ENCODE results near the gene ACAP3.

The ACAP3 gene

GRCh38 chr1:1307923-1308755 lies at the start of gene ACAP3, which contains the start of gene PUSL1:
TSS of gene ACAP3 (minus strand) at chr1:1307930. CDS start at chr1:1307815, 115 bp downstream.
TSS of gene PUSL1 (plus strand) at chr1:1308597. CDS start at chr1:1308644, 47 bp downstream.
- peak; percentile 90 for DNase-seq

- no peak for DNase-seq
Measured at GRCh38 chr1:1356796-1357401, 49.2 kb upstream of the ACAP3 start.

GRCh38 chr1:1356166-1356795 lies 48.6 kb upstream of the ACAP3 start:
- DNase-seq, result no peak

- DNase-seq, result no peak
Measured at GRCh38 chr1:1355416-1355815, 47.7 kb upstream of the ACAP3 start.

GRCh38 chr1:1354271-1355247 lies 46.8 kb upstream of the ACAP3 start:
- no peak for DNase-seq

GRCh38 chr1:1353389-1354151 lies 45.8 kb upstream of the ACAP3 start:
- no peak for DNase-seq

- no peak for DNase-seq
Measured at GRCh38 chr1:1352786-1353388, 45.2 kb upstream of the ACAP3 start.

GRCh38 chr1:1351511-1352427 lies 44.0 kb upstream of the ACAP3 start:
- DNase-seq, result no peak

- DNase-seq, result peak; percentile 80
Measured at GRCh38 chr1:1349256-1350012, 41.7 kb upstream of the ACAP3 start, which contains the start of gene DVL1. TSS of gene DVL1 (minus strand) at chr1:1349418. CDS start at chr1:1349065, 353 bp downstream.

- no peak for DNase-seq
Measured at GRCh38 chr1:1348420-1349255, 40.9 kb upstream of the ACAP3 start.

GRCh38 chr1:1347663-1348419 lies 40.1 kb upstream of the ACAP3 start:
- no peak for DNase-seq

- DNase-seq, result no peak
Measured at GRCh38 chr1:1347026-1347595, 39.4 kb upstream of the ACAP3 start.

GRCh38 chr1:1346501-1346890 lies 38.8 kb upstream of the ACAP3 start:
- no peak for DNase-seq

GRCh38 chr1:1345860-1346500 lies 38.2 kb upstream of the ACAP3 start:
- DNase-seq, result no peak

GRCh38 chr1:1345384-1345783 lies 37.7 kb upstream of the ACAP3 start:
- no peak for DNase-seq

- no peak for DNase-seq
Measured at GRCh38 chr1:1344655-1345361, 37.1 kb upstream of the ACAP3 start.

Data from activated CD4-positive, CD25-positive, alpha-beta regulatory T cell treated with anti-CD3 and anti-CD28 coated beads, Interleukin-2, amount 50 U/mL, for 72 hours (primary cell).